Measurements from ENCODE around the gene CDKN1B.
A peak's percentile ranks its signal among the peaks of the same experiment; 100 is the strongest.

CDKN1B gene

DNA sequence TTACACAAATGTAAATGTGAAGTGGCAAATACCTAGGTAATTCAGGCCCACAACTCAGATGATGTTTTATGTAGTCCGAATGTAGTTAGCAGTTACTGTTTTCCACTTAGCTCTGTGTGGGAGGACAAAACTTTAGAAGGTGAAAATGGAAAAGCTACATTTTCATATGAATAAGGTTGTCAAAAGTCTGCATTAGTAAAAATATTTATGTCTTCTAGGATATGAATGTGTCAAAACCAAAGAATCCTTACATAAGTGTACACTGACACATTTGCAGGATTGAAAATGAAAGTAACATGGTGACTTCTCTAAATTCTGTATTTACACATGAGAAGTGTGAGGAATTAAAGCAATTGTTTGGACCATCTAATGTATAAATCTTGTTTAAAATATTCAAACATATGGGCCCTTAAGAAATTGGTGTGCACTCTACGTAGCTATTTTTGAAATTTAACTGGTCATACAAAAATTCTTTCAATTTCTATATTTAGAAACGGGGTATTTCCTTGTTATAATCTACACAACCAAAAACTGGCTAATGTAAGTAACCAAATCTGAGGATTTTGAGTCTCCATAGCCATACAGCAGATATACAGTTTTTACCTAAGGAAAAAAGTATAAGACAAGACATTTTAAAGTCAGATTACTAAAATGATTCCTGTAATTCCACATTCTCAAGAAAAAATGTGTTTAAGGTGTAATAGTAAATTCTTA is 5.4 kb downstream of the CDKN1B start:
- H3K4me1 ChIP-seq (ENCODE audit: insufficient read depth, low read length, severe bottlenecking), result peaks cover 51% of the 10 kb centered on the region
- H3K9me3 ChIP-seq (ENCODE audit: low read length), result no peaks in the 10 kb centered on the region
- peak overlapping the region; percentile 80 for H3K4me3 ChIP-seq (ENCODE audit: low read depth, low read length, poor library complexity, severe bottlenecking)
- peaks cover 46% of the 10 kb centered on the region for H3K79me2 ChIP-seq (ENCODE audit: insufficient read depth, low read length)
- H3K27ac ChIP-seq (ENCODE audit: low read depth, low read length, poor library complexity, severe bottlenecking), result peak overlapping the region; percentile 98
- peak overlapping the region; percentile 86 for H3K9ac ChIP-seq (ENCODE audit: low read length)
- TF ChIP-seq, protein P1, sequence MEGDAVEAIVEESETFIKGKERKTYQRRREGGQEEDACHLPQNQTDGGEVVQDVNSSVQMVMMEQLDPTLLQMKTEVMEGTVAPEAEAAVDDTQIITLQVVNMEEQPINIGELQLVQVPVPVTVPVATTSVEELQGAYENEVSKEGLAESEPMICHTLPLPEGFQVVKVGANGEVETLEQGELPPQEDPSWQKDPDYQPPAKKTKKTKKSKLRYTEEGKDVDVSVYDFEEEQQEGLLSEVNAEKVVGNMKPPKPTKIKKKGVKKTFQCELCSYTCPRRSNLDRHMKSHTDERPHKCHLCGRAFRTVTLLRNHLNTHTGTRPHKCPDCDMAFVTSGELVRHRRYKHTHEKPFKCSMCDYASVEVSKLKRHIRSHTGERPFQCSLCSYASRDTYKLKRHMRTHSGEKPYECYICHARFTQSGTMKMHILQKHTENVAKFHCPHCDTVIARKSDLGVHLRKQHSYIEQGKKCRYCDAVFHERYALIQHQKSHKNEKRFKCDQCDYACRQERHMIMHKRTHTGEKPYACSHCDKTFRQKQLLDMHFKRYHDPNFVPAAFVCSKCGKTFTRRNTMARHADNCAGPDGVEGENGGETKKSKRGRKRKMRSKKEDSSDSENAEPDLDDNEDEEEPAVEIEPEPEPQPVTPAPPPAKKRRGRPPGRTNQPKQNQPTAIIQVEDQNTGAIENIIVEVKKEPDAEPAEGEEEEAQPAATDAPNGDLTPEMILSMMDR (IDR thresholded peaks at IDR 0.05; ENCODE audit: low read length), result no peak
- TF ChIP-seq EZH2 (IDR thresholded peaks at IDR 0.05; ENCODE audit: borderline replicate concordance, low read length), result no peak
- peaks cover 12% of the 10 kb centered on the region for H3F3A ChIP-seq (ENCODE audit: insufficient read depth, low read length)
- H3K9me2 ChIP-seq (ENCODE audit: low read depth, low read length), result no peaks in the 10 kb centered on the region
- peaks cover 40% of the 10 kb centered on the region for H3K36me3 ChIP-seq (ENCODE audit: insufficient read depth, low read length)
- H4K20me1 ChIP-seq (ENCODE audit: insufficient read depth, low read length), result no peaks in the 10 kb centered on the region
- H3K27me3 ChIP-seq (ENCODE audit: insufficient read depth, low read length), result no peaks in the 10 kb centered on the region
- H3K4me2 ChIP-seq (ENCODE audit: low read length), result peak overlapping the region; percentile 83
- no peak overlapping the region for H2AFZ ChIP-seq (ENCODE audit: low read length)

- no peak for TF ChIP-seq EZH2 (IDR thresholded peaks at IDR 0.05; ENCODE audit: borderline replicate concordance, low read length)
- TF ChIP-seq, protein P1 (IDR thresholded peaks at IDR 0.05; ENCODE audit: low read length), result no peak
- H3K4me2 ChIP-seq (ENCODE audit: low read length), result peak overlapping the region; percentile 83
- H3K36me3 ChIP-seq (ENCODE audit: insufficient read depth, low read length), result peaks cover 39% of the 10 kb centered on the region
- peak overlapping the region; percentile 86 for H3K9ac ChIP-seq (ENCODE audit: low read length)
- H3K27me3 ChIP-seq (ENCODE audit: insufficient read depth, low read length), result no peaks in the 10 kb centered on the region
- peaks cover 46% of the 10 kb centered on the region for H3K79me2 ChIP-seq (ENCODE audit: insufficient read depth, low read length)
- peaks cover 57% of the 10 kb centered on the region for H3K4me1 ChIP-seq (ENCODE audit: insufficient read depth, low read length, severe bottlenecking)
- peak overlapping the region; percentile 80 for H3K4me3 ChIP-seq (ENCODE audit: low read depth, low read length, poor library complexity, severe bottlenecking)
- H3F3A ChIP-seq (ENCODE audit: insufficient read depth, low read length), result peaks cover 12% of the 10 kb centered on the region
- peak overlapping the region; percentile 98 for H3K27ac ChIP-seq (ENCODE audit: low read depth, low read length, poor library complexity, severe bottlenecking)
- H3K9me2 ChIP-seq (ENCODE audit: low read depth, low read length), result no peaks in the 10 kb centered on the region
- no peaks in the 10 kb centered on the region for H4K20me1 ChIP-seq (ENCODE audit: insufficient read depth, low read length)
- no peak overlapping the region for H2AFZ ChIP-seq (ENCODE audit: low read length)
- H3K9me3 ChIP-seq (ENCODE audit: low read length), result no peaks in the 10 kb centered on the region
Measured at GRCh38 chr12:12723149-12723680, 6.0 kb downstream of the CDKN1B start.

DNA sequence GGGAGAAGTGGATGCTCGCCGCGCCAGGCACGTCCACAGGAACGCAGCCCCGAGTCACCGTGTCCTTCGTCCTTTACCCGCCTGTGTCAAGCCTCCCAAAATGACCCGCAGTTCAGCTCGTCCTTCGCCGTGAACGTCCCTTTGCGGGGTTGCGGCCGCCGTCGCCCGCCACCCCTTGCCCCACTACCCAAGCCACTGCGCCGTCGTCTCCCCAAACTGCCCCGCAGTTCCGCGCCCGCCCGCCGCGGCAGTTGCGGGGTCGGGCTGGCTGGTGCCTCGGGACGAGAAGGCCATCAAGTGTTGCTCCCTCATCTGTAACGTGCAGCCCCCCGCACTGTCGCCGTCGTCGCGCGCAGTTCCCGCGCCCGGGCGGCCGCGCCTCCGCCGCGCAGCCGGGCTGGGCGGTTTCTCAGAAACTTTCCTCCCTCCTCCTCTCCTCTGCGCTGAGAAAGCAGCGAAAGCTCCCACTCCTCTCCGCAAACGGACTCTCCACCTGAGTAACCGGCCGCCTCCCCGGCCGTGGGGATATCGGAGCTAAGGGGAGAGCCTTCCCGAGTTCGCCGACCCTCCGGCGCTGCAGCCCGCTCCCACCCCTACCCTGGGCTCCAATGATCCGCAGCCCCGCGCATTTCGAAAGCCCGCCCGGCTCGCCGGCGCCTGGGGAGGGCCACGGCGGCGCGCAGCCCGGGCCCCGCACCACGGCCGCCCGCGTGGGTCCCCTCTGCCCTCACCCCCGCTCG is 6.7 kb downstream of the CDKN1B start:
- peaks cover 64% of the 10 kb centered on the region for H3K4me1 ChIP-seq (ENCODE audit: insufficient read depth, low read length, severe bottlenecking)
- H3K27me3 ChIP-seq (ENCODE audit: insufficient read depth, low read length), result no peaks in the 10 kb centered on the region
- H3K27ac ChIP-seq (ENCODE audit: low read depth, low read length, poor library complexity, severe bottlenecking), result peak overlapping the region; percentile 98
- H3F3A ChIP-seq (ENCODE audit: insufficient read depth, low read length), result peaks cover 12% of the 10 kb centered on the region
- H3K36me3 ChIP-seq (ENCODE audit: insufficient read depth, low read length), result peaks cover 37% of the 10 kb centered on the region
- H3K4me2 ChIP-seq (ENCODE audit: low read length), result peak overlapping the region; percentile 83
- H3K4me3 ChIP-seq (ENCODE audit: low read depth, low read length, poor library complexity, severe bottlenecking), result peak overlapping the region; percentile 80
- H3K79me2 ChIP-seq (ENCODE audit: insufficient read depth, low read length), result peaks cover 44% of the 10 kb centered on the region
- H3K9ac ChIP-seq (ENCODE audit: low read length), result peak overlapping the region; percentile 86
- no peaks in the 10 kb centered on the region for H3K9me2 ChIP-seq (ENCODE audit: low read depth, low read length)
- H3K9me3 ChIP-seq (ENCODE audit: low read length), result no peaks in the 10 kb centered on the region
- H4K20me1 ChIP-seq (ENCODE audit: insufficient read depth, low read length), result no peaks in the 10 kb centered on the region
- H2AFZ ChIP-seq (ENCODE audit: low read length), result no peak overlapping the region
- TF ChIP-seq EZH2 (IDR thresholded peaks at IDR 0.05; ENCODE audit: borderline replicate concordance, low read length), result no peak
- TF ChIP-seq, protein P1 (IDR thresholded peaks at IDR 0.05; ENCODE audit: low read length), result no peak
